ENCODE data around the gene HSD11B1L. TPM values are rescaled to one million over a fixed set of nuclear protein-coding genes. Genes with fewer than 3 reads are reported as not detected.

The HSD11B1L gene
- total and polyA plus RNA-seq, 12 donors, result 3.4 to 40.5 (median 14.7) TPM

- no peaks in the 10 kb centered on the region for H3K27me3 ChIP-seq
- 61 to 63% (median 62%) methylated on average over 17 of the region's 17 CpGs for WGBS, 4 donors
- peak overlapping the region in 1 of 4 donors; percentile 73 for H3K4me3 ChIP-seq
- intact Hi-C loops (cut with DNase I), result no loop called here
- H3K4me1 ChIP-seq (replicated peaks in 1 of 2), result peaks cover 13 to 18% of the 10 kb centered on the region in 2 donors
- no peaks in the 10 kb centered on the region for H3K36me3 ChIP-seq (replicated peaks in 1 of 2)
- TF ChIP-seq CTCF (IDR thresholded peaks at IDR 0.05), result no peak
- TF ChIP-seq POLR2A (IDR thresholded peaks at IDR 0.05), result no peak
- peak overlapping the region in 1 of 5 donors; percentile 89 for H3K27ac ChIP-seq
- no peaks in the 10 kb centered on the region for H3K9me3 ChIP-seq (replicated peaks in 1 of 3)
- peak in 3 of 7 donors; percentile 22 to 40 (median 38) for DNase-seq
Measured at GRCh38 chr19:5681391-5682106, 722 bp downstream of the HSD11B1L start.

GRCh38 chr19:5682107-5682482, 1.3 kb downstream of the HSD11B1L start:
- Histone ChIP-seq H3K9me3 (replicated peaks in 1 of 3) (no peaks in the 10 kb centered on the region), H3K4me3 (no peak overlapping the region), H3K36me3 (replicated peaks in 1 of 2) (no peaks in the 10 kb centered on the region), H3K27me3 (no peaks in the 10 kb centered on the region), H3K27ac (no peak overlapping the region), H3K4me1 (replicated peaks in 1 of 2) (peaks cover 13 to 19% of the 10 kb centered on the region in 2 donors)
- 91 to 97% (median 94%) methylated on average over 3 of the region's 3 CpGs for WGBS, 4 donors
- intact Hi-C loops (cut with DNase I), result no loop called here
- peak in 2 of 7 donors; percentile 19 to 21 for DNase-seq
- no peak for TF ChIP-seq CTCF (IDR thresholded peaks at IDR 0.05)
- TF ChIP-seq POLR2A (IDR thresholded peaks at IDR 0.05), result no peak

GRCh38 chr19:5683177-5683886, 2.5 kb downstream of the HSD11B1L start:
- H3K27me3 ChIP-seq, result no peaks in the 10 kb centered on the region
- no peak overlapping the region for H3K4me3 ChIP-seq
- WGBS, 4 donors, result 84 to 89% (median 85%) methylated on average over 10 of the region's 10 CpGs
- H3K9me3 ChIP-seq (replicated peaks in 1 of 3), result no peaks in the 10 kb centered on the region
- H3K4me1 ChIP-seq (replicated peaks in 1 of 2), result peaks cover 16 to 24% of the 10 kb centered on the region in 2 donors
- DNase-seq, result peak in 4 of 7 donors; percentile 33 to 71 (median 57)
- no peaks in the 10 kb centered on the region for H3K36me3 ChIP-seq (replicated peaks in 1 of 2)
- TF ChIP-seq POLR2A (IDR thresholded peaks at IDR 0.05) (no peak), CTCF (IDR thresholded peaks at IDR 0.05) (no peak)
- peak overlapping the region in 2 of 5 donors; percentile 8 to 59 for H3K27ac ChIP-seq
- intact Hi-C loops (cut with DNase I), result no loop called here

GRCh38 chr19:5684694-5685430, 4.0 kb downstream of the HSD11B1L start:
- TF ChIP-seq CTCF (IDR thresholded peaks at IDR 0.05) (no peak), POLR2A (IDR thresholded peaks at IDR 0.05) (no peak)
- no peaks in the 10 kb centered on the region for H3K36me3 ChIP-seq (replicated peaks in 1 of 2)
- peak in 2 of 7 donors; percentile 25 to 42 for DNase-seq
- H3K4me3 ChIP-seq, result no peak overlapping the region
- WGBS, 4 donors, result 82 to 90% (median 85%) methylated on average over 12 to 22 of the region's 22 CpGs
- no peaks in the 10 kb centered on the region for H3K9me3 ChIP-seq (replicated peaks in 1 of 3)
- H3K27me3 ChIP-seq, result no peaks in the 10 kb centered on the region
- H3K27ac ChIP-seq, result no peak overlapping the region
- H3K4me1 ChIP-seq (replicated peaks in 1 of 2), result peaks cover 8 to 16% of the 10 kb centered on the region in 2 donors
- intact Hi-C loops (cut with DNase I), result no loop called here

Measured in adrenal gland (tissue), 12 donors.